IMR-90 (cell line): Measurements from ENCODE around the gene SLC38A4. TPM values are rescaled to one million over a fixed set of nuclear protein-coding genes. Genes with fewer than 3 reads are reported as not detected.

Experiments used
- ATAC-seq: fragments of 200-7000 bp; cut with Tn5 transposase; 2 replicates; pipeline ENCODE4 v1.9.1; 2020; ENCODE audit warnings: low read depth, mild to moderate bottlenecking, moderate library complexity
- BruUV-seq: library from RNA; stranded (reverse); fragments of 400-500 nt; replicated peaks from 2 replicates; lab custom pipeline; 2021; lab: Mats Ljungman, UMichigan
- CTCF ChIA-PET: fragments of 300-600 bp; formaldehyde crosslinking; extraction: SDS; loops from one replicate; lab custom pipeline; 2021; ENCODE audit warnings: antibody characterized with exemption; lab: Yijun Ruan, JAX
- POLR2A ChIA-PET: fragments of 300-600 bp; sonication (Branson Sonifier 250); formaldehyde crosslinking; loops from one replicate; lab custom pipeline; 2022; ENCODE audit warnings: antibody characterized with exemption; ENCODE audit not compliant: unreplicated experiment; lab: Charles Lee
- DNase-seq: peaks from one replicate; pipeline ENCODE4 v3.0.0; 2013
- H2AFZ ChIP-seq: replicated peaks from 2 replicates; pipeline ENCODE3; 2013; ENCODE audit warnings: low read length, mild to moderate bottlenecking; ENCODE audit not compliant: poor library complexity
- H2AK5ac ChIP-seq: 2 replicates; pipeline ENCODE4 v1.6.1; 2013; ENCODE audit warnings: low read depth, low read length, inconsistent platforms
- H2AK9ac ChIP-seq: replicated peaks from 2 replicates; pipeline ENCODE3; 2013; ENCODE audit warnings: mild to moderate bottlenecking, low read depth, low read length, moderate library complexity; ENCODE audit not compliant: poor library complexity
- H2BK120ac ChIP-seq: 2 replicates; pipeline ENCODE4 v1.6.1; 2013; ENCODE audit warnings: low read depth, low read length, inconsistent platforms
- H2BK15ac ChIP-seq: 3 replicates; pipeline ENCODE4 v1.6.1; 2013; ENCODE audit warnings: low read depth, low read length, inconsistent platforms
- H2BK20ac ChIP-seq: 2 replicates; pipeline ENCODE4 v1.6.1; 2013; ENCODE audit warnings: low read depth, mild to moderate bottlenecking, inconsistent platforms, low read length, moderate library complexity
- H2BK5ac ChIP-seq: 2 replicates; pipeline ENCODE4 v1.6.1; 2013; ENCODE audit warnings: mild to moderate bottlenecking, low read depth, low read length, inconsistent platforms; ENCODE audit not compliant: poor library complexity, severe bottlenecking
- H3K14ac ChIP-seq: replicated peaks from 2 replicates; pipeline ENCODE4 v1.6.1; 2013; ENCODE audit warnings: low read depth, low read length, inconsistent platforms
- H3K18ac ChIP-seq: 2 replicates; pipeline ENCODE4 v1.6.1; 2013; ENCODE audit warnings: low read depth, low read length, control low read depth
- H3K23ac ChIP-seq: 2 replicates; pipeline ENCODE4 v1.6.1; 2013; ENCODE audit warnings: low read depth, low read length, inconsistent platforms
- H3K27ac ChIP-seq: 2 replicates; pipeline ENCODE4 v1.5.1; 2013; ENCODE audit warnings: mild to moderate bottlenecking, control low read depth, low read length; ENCODE audit not compliant: insufficient read depth
- H3K27me3 ChIP-seq: 2 replicates; pipeline ENCODE4 v1.6.1; 2013; ENCODE audit warnings: low read length; ENCODE audit not compliant: control insufficient read depth, insufficient read depth
- H3K36me3 ChIP-seq: 2 replicates; pipeline ENCODE4 v1.6.1; 2013; ENCODE audit warnings: low read length, mixed read lengths; ENCODE audit not compliant: control insufficient read depth, insufficient read depth
- H3K4ac ChIP-seq: 2 replicates; pipeline ENCODE4 v1.6.1; 2013; ENCODE audit warnings: low read depth, low read length, inconsistent platforms
- H3K4me1 ChIP-seq: 2 replicates; pipeline ENCODE4 v1.6.1; 2013; ENCODE audit warnings: low read length, mixed read lengths; ENCODE audit not compliant: control insufficient read depth, insufficient read depth
- H3K4me2 ChIP-seq: 2 replicates; pipeline ENCODE4 v1.6.1; 2013; ENCODE audit warnings: low read depth, mild to moderate bottlenecking, control low read depth, low read length, moderate library complexity
- H3K4me3 ChIP-seq: 2 replicates; pipeline ENCODE4 v1.5.1; 2013; ENCODE audit warnings: low read depth, mild to moderate bottlenecking, control low read depth, low read length, moderate library complexity; ENCODE audit not compliant: insufficient read depth
- H3K56ac ChIP-seq: 2 replicates; pipeline ENCODE4 v1.6.1; 2013; ENCODE audit warnings: low read length, inconsistent platforms; ENCODE audit not compliant: insufficient read depth; ENCODE audit errors: extremely low read depth
- H3K79me1 ChIP-seq, 2 experiments: 2 replicates each; pipeline ENCODE4 v1.6.1; 2013; ENCODE audit warnings: low read length in 2 of 2, inconsistent platforms in 1 of 2, low read depth in 1 of 2
- H3K9ac ChIP-seq: 2 replicates; pipeline ENCODE4 v1.6.1; 2013; ENCODE audit warnings: low read depth, low read length, control low read depth
- H3K9me1 ChIP-seq: 2 replicates; pipeline ENCODE4 v1.6.1; 2013; ENCODE audit warnings: low read length, inconsistent platforms; ENCODE audit not compliant: insufficient read depth
- H3K9me3 ChIP-seq: 2 replicates; pipeline ENCODE4 v1.6.1; 2013; ENCODE audit warnings: low read length; ENCODE audit not compliant: control insufficient read depth, insufficient read depth
- H4K20me1 ChIP-seq: 2 replicates; pipeline ENCODE4 v1.6.1; 2013; ENCODE audit warnings: low read length, inconsistent platforms; ENCODE audit not compliant: insufficient read depth
- H4K5ac ChIP-seq: 2 replicates; pipeline ENCODE4 v1.6.1; 2013; ENCODE audit warnings: mild to moderate bottlenecking, low read depth, low read length, control low read depth
- H4K8ac ChIP-seq, 2 experiments: 2 replicates each; pipeline ENCODE4 v1.6.1; 2013; ENCODE audit warnings: low read depth in 2 of 2, low read length in 2 of 2, control low read depth in 1 of 2, inconsistent platforms in 1 of 2
- H4K91ac ChIP-seq: 2 replicates; pipeline ENCODE4 v1.6.1; 2013; ENCODE audit warnings: low read depth, low read length, inconsistent platforms; ENCODE audit not compliant: insufficient read depth
- BHLHE40 ChIP-seq: fragments of 150-350 bp; IDR thresholded peaks from 2 replicates; pipeline ENCODE4 v1.6.1; 2016; ENCODE audit warnings: mild to moderate bottlenecking, low read depth, low read length
- CEBPB ChIP-seq: IDR thresholded peaks from 2 replicates; pipeline ENCODE4 v1.6.1; 2012; ENCODE audit warnings: low read depth, low read length, improper control_type of control experiment
- CHD1 ChIP-seq: IDR thresholded peaks from 2 replicates; pipeline ENCODE4 v1.6.1; 2012; ENCODE audit warnings: low read depth, low read length, improper control_type of control experiment
- CTCF ChIP-seq: conservative IDR thresholded peaks from 2 replicates; pipeline ENCODE4 v1.5.1; 2012; ENCODE audit warnings: mild to moderate bottlenecking, low read depth, low read length, improper control_type of control experiment
- ELK1 ChIP-seq: fragments of 150-350 bp; IDR thresholded peaks from 2 replicates; pipeline ENCODE4 v1.6.1; 2016; ENCODE audit warnings: low read depth, mild to moderate bottlenecking, low read length, moderate library complexity, borderline replicate concordance
- FOS ChIP-seq: fragments of 150-350 bp; IDR thresholded peaks from 2 replicates; pipeline ENCODE4 v1.6.1; 2016; ENCODE audit warnings: low read depth, low read length
- MAFK ChIP-seq: IDR thresholded peaks from 2 replicates; pipeline ENCODE4 v1.6.1; 2012; ENCODE audit warnings: low read depth, low read length, improper control_type of control experiment
- MAZ ChIP-seq: IDR thresholded peaks from 2 replicates; pipeline ENCODE4 v1.6.1; 2012; ENCODE audit warnings: low read depth, mild to moderate bottlenecking, low read length, improper control_type of control experiment, moderate library complexity, borderline replicate concordance
- MXI1 ChIP-seq: IDR thresholded peaks from 2 replicates; pipeline ENCODE4 v1.6.1; 2012; ENCODE audit warnings: low read depth, mild to moderate bottlenecking, low read length, moderate library complexity, borderline replicate concordance
- NFE2L2 ChIP-seq: fragments of 150-350 bp; IDR thresholded peaks from 2 replicates; pipeline ENCODE4 v1.6.1; 2016; ENCODE audit warnings: low read depth, mild to moderate bottlenecking, low read length
- POLR2A ChIP-seq: IDR thresholded peaks from 2 replicates; pipeline ENCODE4 v1.6.1; 2012; ENCODE audit warnings: mild to moderate bottlenecking, low read depth, low read length
- RAD21 ChIP-seq: IDR thresholded peaks from 2 replicates; pipeline ENCODE4 v1.6.1; 2012; ENCODE audit warnings: low read length, improper control_type of control experiment
- RCOR1 ChIP-seq: IDR thresholded peaks from 2 replicates; pipeline ENCODE4 v1.6.1; 2012; ENCODE audit warnings: mild to moderate bottlenecking, low read length, improper control_type of control experiment; ENCODE audit not compliant: insufficient replicate concordance
- RFX5 ChIP-seq: IDR thresholded peaks from 2 replicates; pipeline ENCODE4 v1.8.0; 2012; ENCODE audit warnings: low read depth, mild to moderate bottlenecking, low read length, moderate library complexity
- SMC3 ChIP-seq: fragments of 150-350 bp; IDR thresholded peaks from 2 replicates; pipeline ENCODE4 v1.6.1; 2016; ENCODE audit warnings: low read depth, mild to moderate bottlenecking, antibody characterized with exemption, low read length, moderate library complexity
- WGBS, 2 experiments: methylation state at CpG; one replicate each; pipeline versions ENCODE4 v1.1.5 to v1.1.7; 2013; ENCODE audit warnings: missing lambda C conversion rate in 2 of 2; ENCODE audit not compliant: insufficient read length in 1 of 2; ENCODE audit errors: extremely low coverage in 2 of 2; 5-methylcytosine and 5-hydroxymethylcytosine counted together
- dilution Hi-C: fragments of 300-500 bp; cut with HindIII; formaldehyde crosslinking; loops from one replicate; pipeline ENCODE4 v1.14.3; 2018; ENCODE audit warnings: low sequenced_read_pairs; ENCODE audit not compliant: unreplicated experiment
- in situ Hi-C: fragments of 300-500 bp; cut with MboI; formaldehyde crosslinking; loops from 3 replicates; pipeline ENCODE4 v1.14.3; 2019; ENCODE audit warnings: low sequenced_read_pairs, inconsistent platforms, mixed read lengths
- intact Hi-C: fragments of 100-400 bp; cut with micrococcal nuclease; formaldehyde crosslinking; loops from 2 replicates; pipeline ENCODE4 v1.10.0; 2022
- polyA plus RNA-seq, 3 experiments: library from polyadenylated mRNA; depleted of rRNA; stranded (reverse); fragments of >200 nt; gene quantifications; 2 replicates each; pipeline ENCODE4 v1.2.3, GENCODE V29; 2012; ENCODE audit warnings: low replicate concordance in 1 of 3
- total RNA-seq: library from RNA; depleted of rRNA; stranded (reverse); fragments of >200 nt; gene quantifications from 2 replicates; pipeline ENCODE4 v1.2.3, GENCODE V29; 2012
- TF ChIP-seq, protein P1 (sequence below): fragments of 150-350 bp; IDR thresholded peaks from 2 replicates; pipeline ENCODE4 v1.6.1; 2017; ENCODE audit warnings: mild to moderate bottlenecking, antibody characterized with exemption, low read length, low read depth

The SLC38A4 gene
- total and polyA plus RNA-seq, 2 of the 4 experiments (the other 2 are of a cell fraction): 2.3 to 2.7 TPM

DNA sequence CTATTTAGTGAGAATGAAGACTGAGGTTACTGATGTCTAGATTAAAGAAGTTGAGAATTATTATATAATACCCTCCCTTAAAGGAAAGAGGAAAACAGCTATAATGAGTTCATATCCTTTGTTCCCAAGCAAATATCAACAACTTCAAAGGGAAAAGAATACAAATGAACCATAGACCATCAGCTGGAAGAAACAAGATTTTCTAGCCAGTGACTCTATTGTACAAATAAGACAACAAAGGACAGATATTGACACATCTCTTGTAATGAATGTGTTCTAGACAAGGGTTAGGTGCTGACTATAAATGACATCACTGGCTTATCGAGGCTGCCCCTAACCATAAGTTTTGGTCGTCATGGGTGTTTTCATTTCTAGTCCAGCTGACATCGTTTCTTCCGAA, 48.2 kb downstream of the SLC38A4 start:
- Histone ChIP-seq H2BK120ac (no peak overlapping the region), H3K9me3 (no peaks in the 10 kb centered on the region), H4K5ac (no peak overlapping the region), H3K56ac (no peak overlapping the region), H3K79me1 (no peaks in the 10 kb centered on the region; a peak in 1 of 4 replicates), H3K23ac (no peak overlapping the region), H2BK5ac (no peak overlapping the region), H3K4me3 (no peak overlapping the region), H3K36me3 (no peaks in the 10 kb centered on the region), H2AK5ac (no peak overlapping the region), H2BK15ac (0 out of 3 replicates have a peak overlapping the region, but pooled peaks have one; percentile 66), H4K8ac (no peak overlapping the region), H4K20me1 (no peaks in the 10 kb centered on the region), H3K9me1 (peaks cover 6% of the 10 kb centered on the region; the same call in 1 of the 2 replicates), H3K4me2 (no peak overlapping the region), H2AK9ac (no peak overlapping the region), H3K4me1 (peaks cover 11% of the 10 kb centered on the region), H3K18ac (no peak overlapping the region), H3K27ac (no peak overlapping the region), H4K91ac (no peak overlapping the region), H2BK20ac (no peak overlapping the region), H3K27me3 (no peaks in the 10 kb centered on the region), H3K4ac (no peak overlapping the region), H3K14ac (no peak overlapping the region), H3K9ac (no peak overlapping the region), H2AFZ (no peak overlapping the region)
- ChIA-PET CTCF (no interaction called here), POLR2A (no interaction called here)
- BruUV-seq: no TSS peak
- dilution Hi-C loops: no loop called here
- no peak for DNase-seq
- WGBS, 2 experiments: no CpG with 5 or more reads among the region's 4 CpGs
- in situ Hi-C loops: no loop called here
- no peak for ATAC-seq
- TF ChIP-seq NFE2L2 (no peak), CTCF (no peak), MAZ (no peak), BHLHE40 (no peak), CEBPB (no peak), SMC3 (no peak), FOS (no peak), RCOR1 (no peak), MXI1 (no peak), RFX5 (no peak), CHD1 (no peak), POLR2A (no peak), ELK1 (no peak), RAD21 (no peak), MAFK (no peak)
- TF ChIP-seq, protein P1, sequence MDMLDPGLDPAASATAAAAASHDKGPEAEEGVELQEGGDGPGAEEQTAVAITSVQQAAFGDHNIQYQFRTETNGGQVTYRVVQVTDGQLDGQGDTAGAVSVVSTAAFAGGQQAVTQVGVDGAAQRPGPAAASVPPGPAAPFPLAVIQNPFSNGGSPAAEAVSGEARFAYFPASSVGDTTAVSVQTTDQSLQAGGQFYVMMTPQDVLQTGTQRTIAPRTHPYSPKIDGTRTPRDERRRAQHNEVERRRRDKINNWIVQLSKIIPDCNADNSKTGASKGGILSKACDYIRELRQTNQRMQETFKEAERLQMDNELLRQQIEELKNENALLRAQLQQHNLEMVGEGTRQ: no peak
- intact Hi-C loops: no loop called here
